ENCODE data around the gene RNASEH1. TPM values are rescaled to one million over a fixed set of nuclear protein-coding genes. Genes with fewer than 3 reads are reported as not detected.
"Not testable (repeated sequence)": the region's sequence is repeated elsewhere in the genome, so short reads cannot be mapped to it uniquely, and the experiment has no call there.

The RNASEH1 gene
- total RNA-seq, 1 experiment from 2014 or later = 42.0 TPM

DNA sequence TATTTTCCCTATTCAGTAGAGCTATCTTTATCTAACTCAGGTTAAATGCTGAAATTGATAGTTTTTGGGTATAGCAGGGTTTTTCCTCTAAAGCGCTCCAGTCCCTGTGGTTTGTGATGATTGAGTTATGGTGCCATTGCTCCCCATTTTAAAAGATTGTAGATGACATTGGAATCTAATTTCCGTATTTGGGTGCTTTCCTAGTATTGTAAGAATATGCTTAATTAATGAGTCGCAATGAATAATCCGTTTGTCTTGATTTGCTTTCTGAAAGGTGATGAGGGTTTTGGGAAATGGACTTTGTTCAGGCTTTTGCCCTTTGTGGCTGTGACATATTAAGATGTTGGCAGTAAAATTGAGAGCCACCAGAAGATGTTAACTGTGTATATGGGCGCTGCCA lies 20.9 kb upstream of the RNASEH1 start:
- Histone ChIP-seq H4K5ac (ENCODE audit: insufficient read length, low read depth, low read length) (no peak overlapping the region), H2BK12ac (ENCODE audit: insufficient read length, low read depth, low read length) (no peak overlapping the region), H4K8ac (replicated peaks; ENCODE audit: insufficient read length, low read depth, low read length) (no peak overlapping the region), H4K91ac (ENCODE audit: insufficient read length, low read depth, low read length) (no peak overlapping the region), H3K23me2 (ENCODE audit: insufficient read length, low read depth, low read length, poor library complexity, severe bottlenecking) (peaks cover 3% of the 10 kb centered on the region), H3K27me3 (ENCODE audit: insufficient read depth, low read length) (no peaks in the 10 kb centered on the region), H3K79me1 (ENCODE audit: insufficient read depth, low read depth, low read length, poor library complexity, severe bottlenecking) (peaks cover 9% of the 10 kb centered on the region), H2AFZ (ENCODE audit: low read length) (no peak overlapping the region), H3K4ac (ENCODE audit: low read depth, low read length) (no peak overlapping the region), H2AK5ac (ENCODE audit: insufficient read length, low read length) (no peak overlapping the region), H3K56ac (ENCODE audit: insufficient read length, low read depth, low read length) (no peak overlapping the region), H3K18ac (ENCODE audit: insufficient read length, low read depth, low read length) (no peak overlapping the region), H3K27ac (ENCODE audit: insufficient read length, low read depth, low read length) (no peak overlapping the region), H3T11ph (ENCODE audit: low read length) (no peak overlapping the region), H3K79me2 (ENCODE audit: insufficient read depth, low read length) (peaks cover 17% of the 10 kb centered on the region; the same call in 1 of the 2 replicates), H2BK120ac (ENCODE audit: low read depth, low read length, poor library complexity, severe bottlenecking) (no peak overlapping the region), H3K9me3 (ENCODE audit: control insufficient read depth, low read depth, low read length) (no peaks in the 10 kb centered on the region), H3K14ac (ENCODE audit: insufficient read depth, low read length) (no peak overlapping the region), H3K4me1 (ENCODE audit: insufficient read depth, low read length) (no peaks in the 10 kb centered on the region; the same call in 1 of the 2 replicates), H3K4me2 (ENCODE audit: insufficient read depth, insufficient read length, low read length) (peak overlapping the region; percentile 19), H2BK5ac (ENCODE audit: insufficient read length, low read length) (no peak overlapping the region), H3K23ac (ENCODE audit: insufficient read length, low read depth, low read length) (no peak overlapping the region), H2BK15ac (ENCODE audit: low read depth, low read length) (no peak overlapping the region), H4K20me1 (ENCODE audit: control insufficient read depth, insufficient read depth, insufficient read length) (no peaks in the 10 kb centered on the region), H3K9ac (ENCODE audit: extremely low read depth, insufficient read length, low read length) (no peak overlapping the region), H2BK20ac (ENCODE audit: low read depth, low read length, poor library complexity, severe bottlenecking) (no peak overlapping the region)
- no peak for DNase-seq
- TF ChIP-seq, protein P1, sequence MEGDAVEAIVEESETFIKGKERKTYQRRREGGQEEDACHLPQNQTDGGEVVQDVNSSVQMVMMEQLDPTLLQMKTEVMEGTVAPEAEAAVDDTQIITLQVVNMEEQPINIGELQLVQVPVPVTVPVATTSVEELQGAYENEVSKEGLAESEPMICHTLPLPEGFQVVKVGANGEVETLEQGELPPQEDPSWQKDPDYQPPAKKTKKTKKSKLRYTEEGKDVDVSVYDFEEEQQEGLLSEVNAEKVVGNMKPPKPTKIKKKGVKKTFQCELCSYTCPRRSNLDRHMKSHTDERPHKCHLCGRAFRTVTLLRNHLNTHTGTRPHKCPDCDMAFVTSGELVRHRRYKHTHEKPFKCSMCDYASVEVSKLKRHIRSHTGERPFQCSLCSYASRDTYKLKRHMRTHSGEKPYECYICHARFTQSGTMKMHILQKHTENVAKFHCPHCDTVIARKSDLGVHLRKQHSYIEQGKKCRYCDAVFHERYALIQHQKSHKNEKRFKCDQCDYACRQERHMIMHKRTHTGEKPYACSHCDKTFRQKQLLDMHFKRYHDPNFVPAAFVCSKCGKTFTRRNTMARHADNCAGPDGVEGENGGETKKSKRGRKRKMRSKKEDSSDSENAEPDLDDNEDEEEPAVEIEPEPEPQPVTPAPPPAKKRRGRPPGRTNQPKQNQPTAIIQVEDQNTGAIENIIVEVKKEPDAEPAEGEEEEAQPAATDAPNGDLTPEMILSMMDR (conservative IDR thresholded peaks at IDR 0.05) = no peak
- no CpG with 5 or more reads among the region's 5 CpGs for WGBS (ENCODE audit: extremely low coverage, insufficient read length, low lambda C conversion rate)
- Mint-ChIP-seq H3K9me3 (peaks cover 0 to 1% of the 10 kb centered on the region in 2 experiments; a peak in 1 of 5 replicates), H3K36me3 (ENCODE audit: insufficient read depth in 1 of 3, low read depth in 3 of 3) (peaks cover 54 to 82% (median 74%) of the 10 kb centered on the region in 3 experiments), H3K27ac (peak overlapping the region in 1 of 3 experiments; percentile 75; a peak in 3 of 7 replicates), H3K4me3 (peak overlapping the region; percentile 11 to 98; a peak in 3 of 5 replicates), H3K4me1 (peaks cover 25 to 33% of the 10 kb centered on the region in 2 experiments), H3K27me3 (ENCODE audit: low read depth) (no peaks in the 10 kb centered on the region; the same call in 1 of the 2 replicates)

GRCh38 chr2:3576263-3576630 lies 18.1 kb upstream of the RNASEH1 start:
- Mint-ChIP-seq H3K4me3 (peak overlapping the region; percentile 98 to 99), H3K27ac (peak overlapping the region; percentile 96 to 98 (median 97)), H3K4me1 (peaks cover 25 to 33% of the 10 kb centered on the region in 2 experiments), H3K36me3 (ENCODE audit: insufficient read depth in 1 of 3, low read depth in 3 of 3) (peaks cover 48 to 59% (median 56%) of the 10 kb centered on the region in 3 experiments)
- H3K14ac ChIP-seq (ENCODE audit: insufficient read depth, low read length); H3K4me1 ChIP-seq (ENCODE audit: insufficient read depth, low read length); H3K9me3 Mint-ChIP-seq; H2AFZ ChIP-seq (ENCODE audit: low read length); H2BK15ac ChIP-seq (ENCODE audit: low read depth, low read length); H2AK5ac ChIP-seq (ENCODE audit: insufficient read length, low read length); H2BK5ac ChIP-seq (ENCODE audit: insufficient read length, low read length); H3K23me2 ChIP-seq (ENCODE audit: insufficient read length, low read depth, low read length, poor library complexity, severe bottlenecking); H4K91ac ChIP-seq (ENCODE audit: insufficient read length, low read depth, low read length); H3K27me3 Mint-ChIP-seq (ENCODE audit: low read depth); DNase-seq; H4K5ac ChIP-seq (ENCODE audit: insufficient read length, low read depth, low read length); H4K20me1 ChIP-seq (ENCODE audit: control insufficient read depth, insufficient read depth, insufficient read length); H3K23ac ChIP-seq (ENCODE audit: insufficient read length, low read depth, low read length); H3K27me3 ChIP-seq (ENCODE audit: insufficient read depth, low read length); H3K79me1 ChIP-seq (ENCODE audit: insufficient read depth, low read depth, low read length, poor library complexity, severe bottlenecking); H3K4ac ChIP-seq (ENCODE audit: low read depth, low read length); H2BK20ac ChIP-seq (ENCODE audit: low read depth, low read length, poor library complexity, severe bottlenecking); H3K9me3 ChIP-seq (ENCODE audit: control insufficient read depth, low read depth, low read length); H3T11ph ChIP-seq (ENCODE audit: low read length); H2BK12ac ChIP-seq (ENCODE audit: insufficient read length, low read depth, low read length); H3K56ac ChIP-seq (ENCODE audit: insufficient read length, low read depth, low read length); H3K18ac ChIP-seq (ENCODE audit: insufficient read length, low read depth, low read length); H3K27ac ChIP-seq (ENCODE audit: insufficient read length, low read depth, low read length); H2BK120ac ChIP-seq (ENCODE audit: low read depth, low read length, poor library complexity, severe bottlenecking); H4K8ac ChIP-seq (replicated peaks; ENCODE audit: insufficient read length, low read depth, low read length): not testable (repeated sequence)
- peak overlapping the region; percentile 99 for H3K9ac ChIP-seq (ENCODE audit: extremely low read depth, insufficient read length, low read length)
- peaks cover 17% of the 10 kb centered on the region; the same call in 1 of the 2 replicates for H3K79me2 ChIP-seq (ENCODE audit: insufficient read depth, low read length)
- no CpG with 5 or more reads among the region's 10 CpGs for WGBS (ENCODE audit: extremely low coverage, insufficient read length, low lambda C conversion rate)
- peak overlapping the region; percentile 70 for H3K4me2 ChIP-seq (ENCODE audit: insufficient read depth, insufficient read length, low read length)
